HG03342 (cell line): Measurements from ENCODE around the gene FOXP4.

ENCODE experiments used
- ATAC-seq: cut with Tn5 transposase; IDR thresholded peaks from one replicate; pipeline ENCODE4 v1.9.1; 2021; ENCODE audit warnings: mild to moderate bottlenecking, moderate library complexity; ENCODE audit not compliant: unreplicated experiment

Gene FOXP4

GRCh38 chr6:41519745-41520699 is 26.2 kb upstream of the FOXP4 start:
- ATAC-seq: no peak

GRCh38 chr6:41522780-41523548 is 23.2 kb upstream of the FOXP4 start:
- ATAC-seq: no peak

- no peak for ATAC-seq
These were observed 22.1 kb upstream of the FOXP4 start for GRCh38 chr6:41523915-41524633.

- ATAC-seq: no peak
These were observed 21.6 kb upstream of the FOXP4 start for GRCh38 chr6:41524634-41525011.

- ATAC-seq: no peak
These were observed 18.3 kb upstream of the FOXP4 start for GRCh38 chr6:41527721-41528408.

- no peak for ATAC-seq
These were observed 17.7 kb upstream of the FOXP4 start for GRCh38 chr6:41528409-41528963.

GRCh38 chr6:41529049-41529448 is 17.1 kb upstream of the FOXP4 start:
- ATAC-seq: no peak

GRCh38 chr6:41529970-41530369 is 16.2 kb upstream of the FOXP4 start:
- ATAC-seq: no peak

GRCh38 chr6:41530476-41530875 is 15.7 kb upstream of the FOXP4 start:
- ATAC-seq: no peak

GRCh38 chr6:41531016-41531415 is 15.2 kb upstream of the FOXP4 start:
- no peak for ATAC-seq

GRCh38 chr6:41531591-41532582 is 14.3 kb upstream of the FOXP4 start:
- ATAC-seq: peak; percentile 88

- ATAC-seq: no peak
These were observed 10.4 kb upstream of the FOXP4 start for GRCh38 chr6:41535766-41536165.

GRCh38 chr6:41536795-41537758 is 9.1 kb upstream of the FOXP4 start:
- ATAC-seq: no peak

GRCh38 chr6:41538556-41539182 is 7.5 kb upstream of the FOXP4 start:
- no peak for ATAC-seq

GRCh38 chr6:41539204-41539603 is 7.0 kb upstream of the FOXP4 start:
- ATAC-seq: no peak

- no peak for ATAC-seq
These were observed 4.8 kb upstream of the FOXP4 start for GRCh38 chr6:41541364-41541763.

GRCh38 chr6:41543087-41543486 is 3.1 kb upstream of the FOXP4 start:
- ATAC-seq: no peak
